NCI-H2081 treated with DMSO at 0.1 percent for 48 hours (cell line): ENCODE data around the gene TSC22D3.

Experiments
- DNase-seq: peaks from one replicate; lab custom pipeline; 2025; lab: John Stamatoyannopoulos, UW

TSC22D3 gene

DNA sequence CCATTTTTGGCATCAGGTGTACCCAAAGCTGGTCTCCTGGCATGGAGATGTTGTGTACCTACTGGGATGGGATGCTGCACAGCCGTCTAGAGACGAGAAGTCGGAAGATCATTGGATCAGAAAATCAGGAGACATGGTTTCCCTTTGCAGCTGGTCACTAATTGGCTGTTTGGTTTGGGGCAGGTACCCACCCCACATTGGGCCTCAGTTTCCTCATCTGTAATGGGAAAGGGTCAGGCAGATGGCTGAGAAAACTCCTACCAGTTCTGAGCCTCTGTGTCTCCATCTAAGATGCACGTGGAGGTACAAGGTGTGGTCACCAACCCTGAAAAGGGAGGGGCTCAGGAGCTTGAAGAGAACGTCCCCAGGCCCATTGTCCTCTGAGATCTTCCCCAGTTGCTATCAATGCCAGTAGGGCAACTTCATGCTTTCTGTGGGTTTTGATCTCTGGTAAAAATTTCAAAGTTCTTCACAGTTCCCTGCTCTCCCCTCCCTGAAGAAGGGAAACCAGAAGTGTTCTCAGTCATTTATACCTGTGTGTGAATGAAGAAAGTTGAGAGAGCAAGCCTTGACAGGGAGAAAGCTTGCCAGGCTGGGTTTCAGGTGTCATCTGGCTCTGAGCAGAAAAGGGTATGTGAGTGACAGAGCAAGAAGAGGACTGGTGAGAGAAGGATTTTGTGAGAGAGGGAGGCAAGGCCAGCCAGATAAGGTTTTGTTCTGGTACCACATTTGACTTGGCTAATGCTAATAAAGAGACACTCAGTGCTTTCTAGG lies 15.1 kb downstream of the TSC22D3 start:
- no peak for DNase-seq

- no peak for DNase-seq
These were observed 17.3 kb downstream of the TSC22D3 start for GRCh38 chrX:107758231-107758766.

GRCh38 chrX:107755721-107756120 lies 19.9 kb downstream of the TSC22D3 start:
- DNase-seq: no peak

GRCh38 chrX:107753187-107753586 lies 22.4 kb downstream of the TSC22D3 start:
- DNase-seq: no peak

DNA sequence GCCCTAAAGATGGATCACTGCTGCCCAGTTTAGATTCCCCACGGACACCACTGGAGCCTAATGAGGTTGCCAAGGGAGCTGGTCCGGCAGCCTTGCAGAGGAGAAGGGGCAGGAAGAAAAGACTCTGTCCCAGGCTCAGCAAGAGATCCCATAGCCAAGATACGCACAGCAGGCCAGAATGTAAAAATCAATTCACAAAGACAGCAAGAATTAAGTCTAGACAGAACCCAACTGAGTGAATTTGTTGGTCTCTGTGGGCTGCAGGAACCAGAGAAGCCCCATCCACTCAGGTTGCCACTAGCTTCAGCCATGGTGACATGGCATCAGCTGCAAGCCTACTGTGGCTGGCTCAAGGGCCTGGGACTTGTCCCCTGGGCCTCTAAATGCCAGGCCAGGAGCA lies 22.9 kb downstream of the TSC22D3 start:
- DNase-seq: no peak

GRCh38 chrX:107752043-107752442 lies 23.5 kb downstream of the TSC22D3 start:
- no peak for DNase-seq

- no peak for DNase-seq
These were observed 24.6 kb downstream of the TSC22D3 start for GRCh38 chrX:107750861-107751445.

GRCh38 chrX:107750263-107750662 lies 25.3 kb downstream of the TSC22D3 start:
- no peak for DNase-seq

DNA sequence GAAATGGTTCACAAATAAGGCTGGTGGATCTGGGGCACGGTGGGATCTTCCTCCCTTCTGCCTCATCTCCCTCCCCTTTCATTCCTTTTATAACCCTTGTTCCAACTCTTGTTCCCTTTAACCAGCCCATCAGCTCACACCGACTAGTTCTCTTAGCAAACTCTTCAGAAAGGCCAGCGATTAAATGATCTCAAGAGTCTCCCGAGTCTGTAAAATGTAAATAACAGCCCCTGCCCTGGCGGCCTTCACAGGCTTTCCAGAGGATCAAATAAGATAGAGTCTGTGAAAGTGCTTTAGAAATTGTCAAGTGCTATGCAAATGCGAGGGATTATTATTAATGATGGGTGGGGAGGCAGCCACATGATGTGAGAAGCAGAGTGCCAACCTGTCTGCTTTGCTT lies 27.1 kb downstream of the TSC22D3 start:
- DNase-seq: no peak

DNA sequence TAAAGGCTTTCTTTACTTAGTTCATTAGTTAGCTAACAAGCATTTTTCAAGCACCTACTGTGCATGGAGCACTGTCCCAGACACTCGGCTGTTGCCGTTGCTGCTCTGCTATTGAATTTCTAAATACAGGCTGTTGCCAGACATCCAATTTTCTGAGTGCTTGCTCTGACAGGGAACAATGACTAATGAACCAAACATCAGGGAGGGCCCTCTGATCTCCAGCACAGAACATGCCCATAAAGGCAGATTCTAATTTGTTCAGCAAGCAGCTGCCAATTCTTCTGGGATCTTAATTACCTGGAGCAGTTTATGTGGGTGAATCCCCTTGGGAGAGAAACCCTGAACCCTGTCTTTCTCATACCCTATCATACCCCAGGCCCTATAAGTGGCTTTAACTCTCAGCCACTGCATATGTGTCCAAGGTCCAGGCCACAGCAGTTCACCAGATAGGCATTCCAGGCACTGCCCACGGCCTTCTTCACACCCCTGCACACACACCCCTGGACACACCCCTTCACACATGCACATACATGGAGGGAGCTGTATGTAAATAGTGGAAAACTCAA lies 27.9 kb downstream of the TSC22D3 start:
- DNase-seq: peak; percentile 65

DNA sequence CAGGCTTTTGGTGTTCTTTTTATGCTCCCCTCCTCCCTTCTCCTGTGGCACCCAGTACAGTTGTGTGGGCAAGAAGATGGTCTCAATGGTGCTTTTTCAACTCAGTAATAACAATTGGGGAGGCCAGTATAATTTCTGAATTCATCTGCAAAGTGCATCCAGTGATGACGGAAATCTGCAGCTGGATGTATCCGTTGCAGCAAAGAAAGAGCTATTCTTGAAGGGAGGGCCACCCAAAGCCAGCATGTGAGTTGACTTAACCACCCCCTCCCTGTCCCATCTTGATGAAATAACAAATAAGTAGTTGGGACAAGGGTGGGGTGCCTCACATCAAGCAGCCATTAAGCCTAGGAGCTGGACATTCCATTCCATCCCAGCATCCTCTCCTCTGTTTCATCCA lies 30.7 kb downstream of the TSC22D3 start:
- DNase-seq: no peak

- DNase-seq: no peak
These were observed 31.6 kb downstream of the TSC22D3 start for GRCh38 chrX:107743995-107744394.

DNA sequence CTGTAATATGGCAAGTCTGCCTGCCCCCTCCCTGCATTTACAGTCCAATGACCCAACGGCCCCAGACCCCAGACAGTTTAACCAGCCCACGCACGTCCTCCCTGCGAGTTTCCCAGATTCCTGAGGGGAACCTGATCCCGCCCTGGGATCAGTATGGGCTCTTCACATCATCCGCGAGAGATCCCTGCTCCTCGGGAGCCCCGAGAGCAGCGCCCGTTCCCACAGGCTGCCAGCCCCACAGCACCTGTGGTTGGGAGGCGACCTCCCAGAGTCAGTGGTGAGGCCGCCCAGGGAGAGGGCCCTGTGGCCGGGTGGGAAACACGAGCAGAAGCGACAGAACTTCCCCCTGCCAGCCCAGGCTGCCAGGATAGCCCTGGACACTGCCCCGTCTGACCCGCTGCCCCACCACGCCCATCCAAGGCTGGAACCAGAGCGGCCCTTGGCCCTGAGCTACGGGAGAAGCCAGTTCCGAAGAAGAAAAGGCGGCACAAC lies 32.8 kb downstream of the TSC22D3 start:
- no peak for DNase-seq

- DNase-seq: no peak
These were observed 34.2 kb downstream of the TSC22D3 start for GRCh38 chrX:107741404-107741790.

GRCh38 chrX:107739541-107739940 lies 36.0 kb downstream of the TSC22D3 start:
- DNase-seq: no peak

GRCh38 chrX:107738768-107739167 lies 36.8 kb downstream of the TSC22D3 start:
- DNase-seq: no peak

- no peak for DNase-seq
These were observed 37.3 kb downstream of the TSC22D3 start for GRCh38 chrX:107738272-107738671.

DNA sequence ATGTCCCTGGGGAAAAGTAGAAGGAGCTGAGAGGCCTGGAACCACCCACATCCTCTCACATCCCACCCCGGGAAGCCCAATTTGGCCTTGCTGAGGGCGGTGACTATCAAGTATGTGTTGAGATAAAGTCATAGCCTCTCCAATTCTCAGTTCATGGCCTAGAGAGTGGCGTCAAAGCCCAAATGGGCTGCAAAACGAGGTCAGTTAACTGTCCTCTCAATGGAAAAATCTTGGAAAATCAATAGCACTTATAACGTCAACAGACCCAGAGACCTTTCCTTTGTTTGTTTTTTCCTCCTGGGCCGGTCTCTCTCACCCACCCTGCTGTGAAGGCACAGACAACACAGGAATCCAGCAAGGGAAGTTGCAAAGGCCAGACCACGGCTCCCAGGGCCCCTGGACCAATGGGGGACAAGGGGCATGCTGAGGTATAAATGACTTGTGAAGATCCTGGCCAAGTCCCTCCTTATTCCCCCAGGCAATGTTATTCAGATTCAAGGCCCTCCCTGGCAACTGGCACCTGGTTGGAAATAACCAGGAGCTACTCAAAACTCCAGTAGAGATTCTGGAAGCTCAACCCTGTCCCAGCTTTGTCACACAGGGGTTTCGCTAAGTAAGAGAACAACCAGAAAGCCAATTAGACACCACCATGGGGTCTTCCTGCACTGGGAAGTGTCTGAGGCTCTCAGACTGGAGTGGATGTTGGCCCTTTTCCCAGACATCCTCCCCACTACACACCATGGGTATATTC lies 38.6 kb downstream of the TSC22D3 start:
- peak; percentile 20 for DNase-seq

- DNase-seq: no peak
These were observed 40.9 kb downstream of the TSC22D3 start for GRCh38 chrX:107734646-107735045.

DNA sequence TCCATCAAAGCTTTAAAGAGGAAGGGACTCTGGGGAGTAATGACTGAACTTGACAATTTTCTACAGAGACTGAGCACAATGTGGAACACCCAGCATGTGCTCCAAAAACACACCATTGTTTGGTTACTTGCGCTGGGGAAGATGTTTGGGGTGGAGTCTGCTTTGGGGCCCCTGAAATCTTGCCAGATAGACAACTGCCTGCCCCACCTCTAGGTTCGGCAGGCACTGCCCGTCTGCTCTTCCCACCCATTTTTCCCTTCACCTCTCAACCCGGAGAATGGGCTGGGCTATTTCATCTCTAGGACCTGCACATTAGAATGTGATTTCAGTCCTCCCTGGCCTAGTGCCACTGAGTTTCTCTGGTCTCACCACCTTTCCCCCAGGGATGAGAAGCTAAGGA lies 41.9 kb downstream of the TSC22D3 start:
- no peak for DNase-seq

- DNase-seq: no peak
These were observed 43.6 kb downstream of the TSC22D3 start for GRCh38 chrX:107731831-107732502.
